H1 (cell line): Measurements from ENCODE around the gene PRG2. TPM values are rescaled to one million over a fixed set of nuclear protein-coding genes. Genes with fewer than 3 reads are reported as not detected.

Experiments used
- CEBPB ChIP-seq: IDR thresholded peaks from 2 replicates; pipeline ENCODE4 v1.6.1; 2012; ENCODE audit warnings: low read depth, low read length
- E2F6 ChIP-seq: IDR thresholded peaks from 2 replicates; pipeline ENCODE4 v1.6.1; 2012; ENCODE audit warnings: inconsistent platforms
- EP300 ChIP-seq, 2 experiments: IDR thresholded peaks; 1 replicate in 1 of 2; 2 replicates in 1 of 2; pipeline ENCODE4 v1.6.1; 2011 to 2012; ENCODE audit warnings: low read depth in 2 of 2, low read length in 2 of 2, mild to moderate bottlenecking in 2 of 2, borderline replicate concordance in 1 of 2, inconsistent platforms in 1 of 2, moderate library complexity in 1 of 2
- GABPA ChIP-seq: IDR thresholded peaks from 2 replicates; pipeline ENCODE4 v1.6.1; 2011; ENCODE audit warnings: mild to moderate bottlenecking, low read length, moderate library complexity, borderline replicate concordance; ENCODE audit not compliant: insufficient read depth
- KDM4A ChIP-seq: IDR thresholded peaks from one replicate; pipeline ENCODE4 v1.7.1; 2012; ENCODE audit warnings: low read depth, mild to moderate bottlenecking, moderate library complexity, low read length, inconsistent platforms; ENCODE audit not compliant: severe bottlenecking
- NANOG ChIP-seq: IDR thresholded peaks from 2 replicates; pipeline ENCODE4 v1.6.1; 2011; ENCODE audit warnings: low read length, low read depth, mild to moderate bottlenecking, inconsistent platforms; ENCODE audit not compliant: insufficient read depth, poor library complexity, severe bottlenecking
- PHF8 ChIP-seq: fragments of 200-600 bp; sonication (generic); conservative IDR thresholded peaks from 2 replicates; pipeline ENCODE4 v1.7.1; 2012; ENCODE audit warnings: low read depth, mild to moderate bottlenecking, inconsistent platforms, low read length, moderate library complexity
- POLR2AphosphoS5 ChIP-seq: IDR thresholded peaks from 2 replicates; pipeline ENCODE4 v1.6.1; 2011; ENCODE audit warnings: low read depth, low read length
- SP2 ChIP-seq: IDR thresholded peaks from 2 replicates; pipeline ENCODE4 v1.6.1; 2012; ENCODE audit warnings: mild to moderate bottlenecking, low read length, inconsistent platforms
- polyA plus RNA-seq, 7 experiments: library from polyadenylated mRNA; depleted of rRNA in 3 of 7; stranded (reverse) in 5 of 7; unstranded in 2 of 7; fragments of >200 nt in 5 of 7; fragments of 200-250 nt in 2 of 7; gene quantifications; 1 replicate in 5 of 7; 2 replicates in 1 of 7; 4 replicates in 1 of 7; pipeline versions ENCODE4 v1.2.1 to v1.2.3, GENCODE V29; 2011 to 2013; ENCODE audit warnings: missing spikeins in 2 of 7, mixed read lengths in 2 of 7
- total RNA-seq: library from RNA; stranded (reverse); fragmentation: NEBNext Ultra II Directional; extraction: Animal tissue kit (Norgen Biotek cat#: 25700); gene quantifications from 2 replicates; pipeline ENCODE4 v1.2.1, GENCODE V29; 2021
- TF ChIP-seq, protein P1 (sequence below), 3 experiments: IDR thresholded peaks; 1 replicate in 2 of 3; 2 replicates in 1 of 3; pipeline versions ENCODE4 v1.5.1 to v1.6.1; 2011; ENCODE audit warnings: low read length in 3 of 3, mild to moderate bottlenecking in 3 of 3, inconsistent platforms in 2 of 3, low read depth in 1 of 3, moderate library complexity in 1 of 3; ENCODE audit not compliant: insufficient read depth in 1 of 3; ENCODE audit errors: control extremely low read depth in 1 of 3

The PRG2 gene
- total and polyA plus RNA-seq, 2 of the 8 experiments (the other 6 are each of a cell fraction or from before 2014, with no cell fraction given), result 0.32 TPM; not detected in 1

GRCh38 chr11:57424137-57424791 is 33.8 kb upstream of the PRG2 start (continued):
- TF ChIP-seq, protein P1, sequence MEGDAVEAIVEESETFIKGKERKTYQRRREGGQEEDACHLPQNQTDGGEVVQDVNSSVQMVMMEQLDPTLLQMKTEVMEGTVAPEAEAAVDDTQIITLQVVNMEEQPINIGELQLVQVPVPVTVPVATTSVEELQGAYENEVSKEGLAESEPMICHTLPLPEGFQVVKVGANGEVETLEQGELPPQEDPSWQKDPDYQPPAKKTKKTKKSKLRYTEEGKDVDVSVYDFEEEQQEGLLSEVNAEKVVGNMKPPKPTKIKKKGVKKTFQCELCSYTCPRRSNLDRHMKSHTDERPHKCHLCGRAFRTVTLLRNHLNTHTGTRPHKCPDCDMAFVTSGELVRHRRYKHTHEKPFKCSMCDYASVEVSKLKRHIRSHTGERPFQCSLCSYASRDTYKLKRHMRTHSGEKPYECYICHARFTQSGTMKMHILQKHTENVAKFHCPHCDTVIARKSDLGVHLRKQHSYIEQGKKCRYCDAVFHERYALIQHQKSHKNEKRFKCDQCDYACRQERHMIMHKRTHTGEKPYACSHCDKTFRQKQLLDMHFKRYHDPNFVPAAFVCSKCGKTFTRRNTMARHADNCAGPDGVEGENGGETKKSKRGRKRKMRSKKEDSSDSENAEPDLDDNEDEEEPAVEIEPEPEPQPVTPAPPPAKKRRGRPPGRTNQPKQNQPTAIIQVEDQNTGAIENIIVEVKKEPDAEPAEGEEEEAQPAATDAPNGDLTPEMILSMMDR (IDR thresholded peaks at IDR 0.05; ENCODE audit: control extremely low read depth in 1 of 3, insufficient read depth in 1 of 3, low read depth in 1 of 3, low read length in 3 of 3), result no peak
- TF ChIP-seq CEBPB (no peak), E2F6 (no peak), GABPA (no peak), SP2 (no peak), KDM4A (no peak), EP300 (IDR thresholded peaks at IDR 0.05; ENCODE audit: borderline replicate concordance in 1 of 2, low read depth in 2 of 2, low read length in 2 of 2) (no peak), POLR2AphosphoS5 (no peak), NANOG (no peak), PHF8 (no peak)
